HUES48 (cell line): ENCODE measurements around the gene RSF1.
A peak's percentile ranks its signal among the peaks of the same experiment; 100 is the strongest.

Source experiments
- H3K27ac ChIP-seq: one replicate; pipeline ENCODE4 v1.7.0; 2013; ENCODE audit warnings: low read depth, low read length, inconsistent platforms
- H3K27me3 ChIP-seq: 2 replicates; pipeline ENCODE4 v1.6.1; 2013; ENCODE audit warnings: mild to moderate bottlenecking, low read length; ENCODE audit not compliant: control insufficient read depth, insufficient read depth
- H3K36me3 ChIP-seq: 2 replicates; pipeline ENCODE4 v1.6.1; 2013; ENCODE audit warnings: low read length; ENCODE audit not compliant: control insufficient read depth, insufficient read depth
- H3K4me1 ChIP-seq: 2 replicates; pipeline ENCODE4 v1.6.1; 2013; ENCODE audit warnings: mild to moderate bottlenecking, low read length; ENCODE audit not compliant: control insufficient read depth, insufficient read depth
- H3K4me3 ChIP-seq: 2 replicates; pipeline ENCODE4 v1.5.1; 2013; ENCODE audit warnings: mild to moderate bottlenecking, low read depth, low read length
- H3K9ac ChIP-seq: 2 replicates; pipeline ENCODE4 v1.6.1; 2013; ENCODE audit warnings: mild to moderate bottlenecking, low read depth, low read length, moderate library complexity
- H3K9me3 ChIP-seq: 2 replicates; pipeline ENCODE4 v1.6.1; 2013; ENCODE audit warnings: low read length; ENCODE audit not compliant: control insufficient read depth, insufficient read depth

The RSF1 gene

GRCh38 chr11:77725433-77725832, 95.1 kb downstream of the RSF1 start:
- Histone ChIP-seq H3K27ac (no peak overlapping the region), H3K36me3 (peaks cover 43% of the 10 kb centered on the region)

DNA sequence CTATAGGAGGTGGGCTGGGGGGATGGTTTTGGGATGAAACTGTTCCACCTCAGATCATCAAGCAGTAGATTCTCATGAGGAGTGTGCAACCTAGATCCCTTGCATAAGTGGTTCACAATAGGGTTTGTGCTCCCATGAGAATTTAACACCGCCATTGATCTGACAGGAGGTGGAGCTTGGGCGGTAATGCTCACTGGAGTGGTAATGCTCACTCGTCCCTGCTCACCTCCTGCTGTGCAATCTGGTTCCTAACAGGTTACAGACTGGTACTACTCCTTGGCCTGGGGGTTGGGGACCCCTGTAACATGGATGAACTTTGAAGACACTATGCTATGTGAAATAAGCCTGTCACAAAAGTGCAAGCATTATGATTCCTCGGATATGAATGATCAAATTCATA, 95.9 kb downstream of the RSF1 start:
- Histone ChIP-seq H3K4me1 (no peaks in the 10 kb centered on the region), H3K27ac (no peak overlapping the region), H3K27me3 (no peaks in the 10 kb centered on the region), H3K4me3 (no peak overlapping the region), H3K9me3 (no peaks in the 10 kb centered on the region), H3K36me3 (peaks cover 49% of the 10 kb centered on the region), H3K9ac (no peak overlapping the region)

More at GRCh38 chr11:77725433-77725832, 95.1 kb downstream of the RSF1 start:
- no peaks in the 10 kb centered on the region for H3K27me3 ChIP-seq
- no peaks in the 10 kb centered on the region for H3K4me1 ChIP-seq
- no peaks in the 10 kb centered on the region for H3K9me3 ChIP-seq
- H3K9ac ChIP-seq = no peak overlapping the region
- H3K4me3 ChIP-seq = no peak overlapping the region

DNA sequence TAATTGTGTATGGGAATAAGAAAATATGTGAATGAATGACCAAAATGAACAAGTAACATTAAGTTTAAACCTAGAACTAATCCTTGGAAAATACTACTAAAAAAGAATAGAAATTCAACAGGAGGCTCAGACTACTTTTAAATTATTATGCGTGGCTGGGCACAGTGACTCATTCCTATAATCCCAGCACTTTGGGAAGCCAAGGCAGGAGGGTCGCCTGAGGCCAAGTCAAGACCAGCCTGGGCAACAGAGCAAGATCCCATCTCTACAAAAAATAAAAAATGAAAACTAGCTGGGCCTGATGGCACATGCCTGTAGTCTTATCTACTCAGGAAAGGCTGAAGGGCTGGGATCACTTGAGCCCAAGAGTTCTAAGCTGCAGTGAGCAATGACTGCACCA, 97.5 kb downstream of the RSF1 start:
- Histone ChIP-seq H3K4me3 (no peak overlapping the region), H3K27ac (no peak overlapping the region), H3K4me1 (no peaks in the 10 kb centered on the region), H3K27me3 (no peaks in the 10 kb centered on the region), H3K9ac (no peak overlapping the region), H3K9me3 (no peaks in the 10 kb centered on the region), H3K36me3 (peaks cover 60% of the 10 kb centered on the region)

- no peaks in the 10 kb centered on the region for H3K4me1 ChIP-seq
- 0 out of 2 replicates have a peak, but pooled peaks cover 5% of the 10 kb centered on the region for H3K36me3 ChIP-seq
- H3K9ac ChIP-seq = no peak overlapping the region
- H3K27ac ChIP-seq = no peak overlapping the region
- no peak overlapping the region for H3K4me3 ChIP-seq
- H3K27me3 ChIP-seq = no peaks in the 10 kb centered on the region
- H3K9me3 ChIP-seq = no peaks in the 10 kb centered on the region
Measured at GRCh38 chr11:77710358-77710757, 110.2 kb downstream of the RSF1 start.

DNA sequence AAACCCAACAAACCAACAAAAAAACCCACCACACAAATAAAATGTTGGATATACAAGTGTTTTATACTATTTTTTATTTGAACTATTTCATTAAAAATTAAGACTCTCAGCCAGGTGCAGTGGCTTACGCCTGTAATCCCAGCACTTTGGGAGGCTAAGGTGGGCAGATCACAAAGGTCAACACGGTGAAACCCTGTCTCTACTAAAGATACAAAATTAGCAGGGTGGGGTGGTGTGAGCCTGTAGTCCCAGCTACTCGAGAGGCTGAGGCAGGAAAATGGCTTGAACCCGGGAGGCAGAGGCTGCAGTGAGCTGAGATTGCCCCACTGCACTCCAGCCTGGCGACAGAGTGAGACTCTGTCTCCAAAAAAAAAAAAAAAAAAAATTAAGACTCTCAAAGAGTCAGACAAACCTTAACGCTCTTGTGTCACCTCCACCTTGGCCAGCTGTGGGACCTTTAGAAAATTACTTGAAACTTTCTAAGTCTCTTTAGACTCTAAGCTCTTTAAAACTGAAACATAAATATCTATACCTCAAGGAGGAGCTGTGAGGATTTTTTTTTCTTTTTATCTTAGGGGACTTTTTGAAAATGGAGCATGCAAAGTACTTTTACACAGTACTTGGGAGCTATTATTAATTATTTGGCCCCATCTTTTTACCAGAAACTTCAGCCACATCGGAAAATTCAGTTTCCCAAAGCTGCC, 114.5 kb downstream of the RSF1 start:
- Histone ChIP-seq H3K4me1 (no peaks in the 10 kb centered on the region), H3K4me3 (no peak overlapping the region), H3K9ac (no peak overlapping the region), H3K36me3 (peaks cover 31% of the 10 kb centered on the region), H3K9me3 (no peaks in the 10 kb centered on the region), H3K27me3 (no peaks in the 10 kb centered on the region), H3K27ac (peak overlapping the region; percentile 64)

DNA sequence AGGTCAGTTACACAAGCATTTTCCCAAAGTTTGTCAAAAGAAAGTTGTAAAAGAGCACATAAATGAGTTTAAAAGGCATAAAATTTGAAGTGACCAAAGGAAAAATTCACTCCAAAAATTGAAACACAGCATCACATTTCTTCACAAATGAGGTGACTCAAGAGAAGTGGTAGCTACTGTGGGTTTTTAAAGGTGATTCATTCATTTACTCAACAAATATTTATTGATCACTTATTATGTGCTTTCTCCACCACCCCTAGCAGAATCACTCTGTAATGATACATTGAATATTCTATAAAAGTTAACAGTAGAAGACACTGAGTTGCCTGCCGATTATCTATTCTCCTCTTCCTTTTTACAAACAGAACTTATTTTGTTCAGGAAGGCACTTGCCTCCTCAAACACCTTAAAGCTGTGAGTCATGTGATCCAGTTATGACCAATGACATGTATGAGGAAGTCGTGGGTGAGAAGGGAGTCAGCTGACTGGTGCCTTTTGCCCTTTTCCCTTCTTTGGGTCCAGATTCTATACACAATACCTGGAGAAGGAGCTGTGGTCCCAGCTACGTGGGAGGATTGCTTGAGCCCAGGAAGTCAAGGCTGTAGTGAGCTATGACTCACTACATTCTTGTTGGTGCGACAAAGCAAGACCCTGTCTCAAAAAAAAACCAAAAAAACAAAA, 115.2 kb downstream of the RSF1 start:
- no peaks in the 10 kb centered on the region for H3K4me1 ChIP-seq
- H3K9ac ChIP-seq = no peak overlapping the region
- peaks cover 31% of the 10 kb centered on the region for H3K36me3 ChIP-seq
- no peak overlapping the region for H3K4me3 ChIP-seq
- H3K27ac ChIP-seq = peak overlapping the region; percentile 64
- no peaks in the 10 kb centered on the region for H3K9me3 ChIP-seq
- no peaks in the 10 kb centered on the region for H3K27me3 ChIP-seq

GRCh38 chr11:77704029-77704428, 116.5 kb downstream of the RSF1 start:
- Histone ChIP-seq H3K4me3 (no peak overlapping the region), H3K27ac (no peak overlapping the region)

DNA sequence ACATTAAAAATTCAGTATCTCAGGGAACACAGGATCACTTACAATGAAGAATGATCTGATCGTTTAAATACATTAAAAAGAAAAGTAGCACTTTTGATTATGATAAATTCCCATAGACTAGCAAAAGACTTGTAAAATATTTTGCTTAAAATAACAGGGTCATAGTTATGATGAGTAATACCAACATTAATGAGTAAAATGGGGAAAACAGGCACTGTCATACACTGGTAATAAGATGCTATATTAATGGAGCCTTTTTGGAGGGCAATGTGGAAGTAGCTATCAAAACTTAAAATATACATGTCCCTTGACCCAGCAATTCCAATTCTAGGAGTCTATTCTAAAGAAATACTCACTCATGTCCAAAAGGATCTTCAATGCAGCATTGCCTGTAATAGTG, 121.1 kb downstream of the RSF1 start:
- no peak overlapping the region for H3K27ac ChIP-seq
- H3K9ac ChIP-seq = no peak overlapping the region
- H3K4me3 ChIP-seq = no peak overlapping the region
- no peaks in the 10 kb centered on the region for H3K4me1 ChIP-seq
- H3K36me3 ChIP-seq = peaks cover 80% of the 10 kb centered on the region
- H3K27me3 ChIP-seq = no peaks in the 10 kb centered on the region
- H3K9me3 ChIP-seq = no peaks in the 10 kb centered on the region

More at GRCh38 chr11:77704029-77704428, 116.5 kb downstream of the RSF1 start:
- Histone ChIP-seq H3K4me1 (no peaks in the 10 kb centered on the region), H3K36me3 (peaks cover 40% of the 10 kb centered on the region), H3K27me3 (no peaks in the 10 kb centered on the region), H3K9me3 (no peaks in the 10 kb centered on the region), H3K9ac (no peak overlapping the region)

GRCh38 chr11:77698896-77699295, 121.6 kb downstream of the RSF1 start:
- Histone ChIP-seq H3K9me3 (no peaks in the 10 kb centered on the region), H3K27ac (no peak overlapping the region), H3K4me1 (no peaks in the 10 kb centered on the region), H3K36me3 (peaks cover 76% of the 10 kb centered on the region), H3K4me3 (no peak overlapping the region), H3K9ac (no peak overlapping the region), H3K27me3 (no peaks in the 10 kb centered on the region)

GRCh38 chr11:77697865-77698264, 122.7 kb downstream of the RSF1 start:
- Histone ChIP-seq H3K27ac (no peak overlapping the region), H3K4me1 (no peaks in the 10 kb centered on the region), H3K9me3 (no peaks in the 10 kb centered on the region), H3K9ac (no peak overlapping the region), H3K27me3 (no peaks in the 10 kb centered on the region), H3K4me3 (no peak overlapping the region), H3K36me3 (peaks cover 78% of the 10 kb centered on the region)

GRCh38 chr11:77695417-77695816, 125.1 kb downstream of the RSF1 start:
- no peak overlapping the region for H3K27ac ChIP-seq
- H3K36me3 ChIP-seq = peaks cover 81% of the 10 kb centered on the region

More at GRCh38 chr11:77695417-77695816, 125.1 kb downstream of the RSF1 start:
- Histone ChIP-seq H3K9me3 (no peaks in the 10 kb centered on the region), H3K9ac (no peak overlapping the region), H3K4me3 (no peak overlapping the region), H3K27me3 (no peaks in the 10 kb centered on the region), H3K4me1 (no peaks in the 10 kb centered on the region)
